ENCODE data around the gene CEL.

GRCh38 chr9:133080161-133080560 is 18.4 kb downstream of the CEL start:
- no peak for TF ChIP-seq CTCF (IDR thresholded peaks at IDR 0.05)
- no peak for TF ChIP-seq POLR2A (IDR thresholded peaks at IDR 0.05)
